ENCODE results near the gene MAP4.

- TF ChIP-seq CREB1 (IDR thresholded peaks at IDR 0.05; ENCODE audit: low read depth) (no peak), EP300 (IDR thresholded peaks at IDR 0.05; ENCODE audit: borderline replicate concordance) (no peak)
Observed at GRCh38 chr3:47902746-47903145, 113.5 kb downstream of the MAP4 start.

Data from Ishikawa (cell line).